Activated T-cell treated with anti-CD3 and anti-CD28 coated beads for 24 hours (primary cell): ENCODE data around the gene ABHD2.
A peak's percentile ranks its signal among the peaks of the same experiment; 100 is the strongest.
"Not testable (repeated sequence)": the region's sequence is repeated elsewhere in the genome, so short reads cannot be mapped to it uniquely, and the experiment has no call there.

Experiments
- DNase-seq: peaks from one replicate; pipeline ENCODE4 v3.0.0-alpha.2; 2020; ENCODE audit warnings: low read depth

Gene ABHD2

DNA sequence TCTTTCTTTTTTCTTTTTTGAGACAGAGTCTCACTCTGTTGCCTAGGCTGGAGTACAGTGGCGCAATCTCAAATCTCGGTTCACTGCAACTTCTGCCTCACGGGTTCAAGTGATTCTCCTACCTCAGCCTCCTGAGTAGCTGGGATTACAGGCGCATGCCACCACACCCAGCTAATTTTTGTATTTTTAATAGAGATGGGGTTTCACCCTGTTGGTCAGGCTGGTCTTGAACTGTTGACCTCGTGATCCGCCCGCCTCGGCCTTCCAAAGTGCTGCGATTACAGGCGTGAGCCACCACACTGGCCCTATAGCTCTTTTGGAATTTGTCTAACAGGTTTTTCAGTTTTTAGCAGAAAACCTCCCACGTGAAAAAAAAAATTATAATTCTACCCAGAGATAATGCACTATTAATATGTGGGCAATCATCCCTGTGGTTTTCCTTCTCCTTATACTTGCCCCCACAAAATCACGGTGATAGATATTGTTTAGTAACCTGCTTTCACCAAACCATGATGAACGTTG is 32.3 kb downstream of the ABHD2 start:
- DNase-seq = not testable (repeated sequence)

DNA sequence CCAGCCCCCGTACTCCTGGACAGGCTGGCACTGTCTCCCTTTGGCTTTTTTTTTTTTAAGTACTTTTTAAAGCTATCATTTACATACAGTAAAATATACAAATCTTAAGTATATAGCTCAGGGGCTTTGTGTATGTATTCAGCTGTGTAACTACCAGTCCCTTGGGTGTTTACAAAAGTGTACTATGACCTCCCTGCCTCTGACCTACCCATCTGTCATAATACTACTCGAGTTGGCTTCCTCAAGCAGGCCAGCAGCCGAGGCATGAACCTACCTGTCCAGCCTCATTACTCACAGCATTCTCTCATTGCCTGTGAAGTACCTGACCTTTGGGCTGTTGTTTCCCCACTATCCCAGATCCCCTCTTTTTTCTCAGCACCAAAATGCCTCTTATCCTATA is 33.2 kb downstream of the ABHD2 start:
- no peak for DNase-seq

DNA sequence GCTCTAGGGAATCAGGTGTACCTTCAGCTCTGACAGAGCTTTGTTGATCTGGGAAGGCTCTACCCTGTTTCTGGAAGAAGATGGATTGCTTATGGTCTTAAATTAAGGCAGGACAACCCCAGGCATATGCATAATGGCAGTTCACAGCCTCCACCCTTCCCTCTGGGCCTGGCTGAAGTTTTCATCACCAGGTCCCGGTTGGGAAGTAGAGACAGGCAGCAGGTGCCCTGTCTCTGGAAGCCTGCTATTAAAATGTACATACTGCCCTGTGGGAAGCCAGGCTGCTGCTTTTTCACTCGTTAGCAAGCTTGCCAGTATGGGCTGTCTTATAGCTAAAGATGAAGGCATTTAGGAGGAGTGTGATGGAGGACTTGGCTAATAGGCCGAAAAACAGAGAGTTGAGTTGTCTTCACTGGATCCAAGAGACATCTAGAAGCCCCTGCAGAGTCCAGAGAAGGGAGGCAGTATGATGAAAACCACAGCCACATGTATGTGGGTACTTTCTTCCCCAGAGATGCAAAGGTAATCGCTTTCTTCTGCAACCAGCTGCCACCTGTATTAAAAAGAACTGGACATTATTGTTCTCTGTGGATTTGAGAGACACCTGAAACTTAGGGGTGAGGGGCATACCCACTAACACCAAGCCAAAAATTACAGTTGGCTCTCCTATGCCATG is 34.4 kb downstream of the ABHD2 start:
- no peak for DNase-seq

DNA sequence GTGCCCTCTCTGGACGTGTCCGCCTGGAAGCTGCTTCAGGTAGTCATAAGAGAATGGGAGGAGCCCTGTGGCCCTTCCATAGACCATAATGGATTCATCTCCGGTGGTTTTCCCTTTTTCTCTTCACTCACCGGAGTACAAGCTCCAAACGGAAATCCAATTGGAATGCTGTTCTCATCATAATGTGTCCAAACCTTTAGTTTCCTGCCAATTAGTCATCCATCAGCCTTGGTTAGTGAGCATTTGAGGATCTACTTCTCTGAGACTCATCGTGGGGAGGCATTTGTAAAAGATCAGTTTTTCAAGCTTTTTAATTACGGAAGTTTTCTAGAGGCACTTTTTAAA is 34.9 kb downstream of the ABHD2 start:
- no peak for DNase-seq

DNA sequence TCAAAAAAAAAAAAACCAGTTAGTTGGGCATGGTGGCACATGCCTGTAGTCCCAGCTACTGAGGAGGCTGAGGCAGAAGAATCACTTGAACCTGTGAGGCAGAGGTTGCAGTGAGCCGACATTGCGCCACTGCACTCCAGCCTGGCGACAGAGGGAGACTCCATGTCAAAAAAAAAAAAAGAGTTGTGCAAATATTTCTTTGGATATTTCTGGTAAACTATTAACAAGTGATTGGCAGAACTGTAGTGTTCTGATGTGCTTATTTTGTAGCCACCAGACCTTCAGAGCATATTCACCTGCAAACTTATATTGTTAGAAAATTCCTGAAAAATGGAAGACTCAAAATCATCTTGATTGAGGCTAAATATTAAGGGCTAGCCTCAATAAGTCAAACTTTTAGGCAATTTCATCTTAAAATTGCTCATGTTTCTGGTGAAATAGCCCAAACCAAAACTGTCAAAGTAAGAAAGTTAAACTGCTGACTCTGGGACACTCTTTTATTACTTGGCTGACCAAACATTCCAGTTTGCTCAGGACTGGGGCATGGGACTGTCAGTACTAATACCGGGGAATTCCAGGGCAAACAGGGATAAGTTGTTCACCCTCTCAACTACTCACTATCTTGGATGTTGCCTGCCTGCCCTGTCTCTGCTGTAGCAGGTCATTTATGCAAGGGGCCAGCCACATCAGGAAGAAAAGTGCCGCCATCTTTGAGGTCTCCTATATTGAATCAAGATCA is 37.0 kb downstream of the ABHD2 start:
- no peak for DNase-seq

- DNase-seq = no peak
These were observed 37.8 kb downstream of the ABHD2 start for GRCh38 chr15:89126009-89126408.

GRCh38 chr15:89127054-89127702 is 38.9 kb downstream of the ABHD2 start:
- DNase-seq = no peak

DNA sequence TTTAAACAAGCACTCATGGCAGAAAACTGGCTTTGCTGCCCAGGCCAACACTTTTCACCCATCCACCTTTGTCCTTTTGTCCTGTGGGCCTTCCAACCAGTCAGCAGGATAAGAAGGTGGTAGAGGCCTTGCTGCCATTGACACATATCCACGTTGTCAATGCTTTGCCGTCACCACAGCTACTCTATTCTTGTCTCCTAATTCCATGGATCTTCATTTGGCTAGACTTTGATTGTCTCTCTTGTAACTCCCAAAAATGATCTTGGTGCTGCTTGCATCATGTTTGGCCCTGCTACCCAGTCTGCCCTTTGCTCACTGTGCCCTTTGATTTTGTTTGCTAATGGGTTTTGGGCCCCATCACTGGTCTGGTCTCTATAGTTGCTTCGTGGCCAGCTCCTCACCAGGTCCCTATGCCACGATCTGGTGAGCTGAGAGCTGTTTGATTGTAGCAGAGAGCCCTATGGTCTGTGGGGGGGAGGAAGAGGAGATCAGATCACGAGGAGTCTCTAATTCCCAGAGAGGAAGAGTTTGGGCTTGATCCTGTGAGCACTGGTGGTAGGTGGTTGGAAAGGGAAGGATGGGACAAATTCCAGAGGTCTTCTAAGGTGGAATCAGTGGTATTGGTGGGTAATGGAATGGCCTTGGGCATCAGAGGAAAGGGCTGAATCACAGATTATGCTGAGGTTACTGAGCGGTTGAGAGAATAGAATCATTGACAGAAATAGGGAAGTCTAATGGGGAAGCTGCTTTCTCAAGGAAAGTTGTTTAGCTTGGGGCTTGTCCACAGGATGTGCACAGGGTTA is 40.3 kb downstream of the ABHD2 start:
- DNase-seq = no peak

- peak; percentile 39 for DNase-seq
These were observed 41.0 kb downstream of the ABHD2 start for GRCh38 chr15:89129123-89129815.

DNA sequence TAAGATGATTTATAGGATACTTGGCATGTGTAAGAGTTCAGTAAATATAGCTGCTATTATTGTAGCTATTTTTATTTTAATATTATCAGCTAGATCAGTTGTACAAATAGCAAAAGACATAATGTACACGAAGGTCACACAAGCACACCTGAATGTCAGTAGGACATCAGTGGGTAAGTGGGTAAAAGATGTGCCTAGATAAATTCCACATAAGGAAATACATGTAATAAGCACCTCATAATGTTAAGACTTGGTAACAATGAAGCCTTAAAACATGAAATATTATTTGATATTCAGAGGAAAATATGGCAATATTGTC is 41.5 kb downstream of the ABHD2 start:
- DNase-seq = no peak

GRCh38 chr15:89130201-89130600 is 41.9 kb downstream of the ABHD2 start:
- DNase-seq = no peak

GRCh38 chr15:89131731-89132130 is 43.5 kb downstream of the ABHD2 start:
- DNase-seq = no peak

GRCh38 chr15:89132611-89133507 is 44.6 kb downstream of the ABHD2 start:
- DNase-seq = no peak

- not testable (repeated sequence) for DNase-seq
These were observed 47.3 kb downstream of the ABHD2 start for GRCh38 chr15:89135387-89136077.

- no peak for DNase-seq
These were observed 48.0 kb downstream of the ABHD2 start for GRCh38 chr15:89136078-89136806.

DNA sequence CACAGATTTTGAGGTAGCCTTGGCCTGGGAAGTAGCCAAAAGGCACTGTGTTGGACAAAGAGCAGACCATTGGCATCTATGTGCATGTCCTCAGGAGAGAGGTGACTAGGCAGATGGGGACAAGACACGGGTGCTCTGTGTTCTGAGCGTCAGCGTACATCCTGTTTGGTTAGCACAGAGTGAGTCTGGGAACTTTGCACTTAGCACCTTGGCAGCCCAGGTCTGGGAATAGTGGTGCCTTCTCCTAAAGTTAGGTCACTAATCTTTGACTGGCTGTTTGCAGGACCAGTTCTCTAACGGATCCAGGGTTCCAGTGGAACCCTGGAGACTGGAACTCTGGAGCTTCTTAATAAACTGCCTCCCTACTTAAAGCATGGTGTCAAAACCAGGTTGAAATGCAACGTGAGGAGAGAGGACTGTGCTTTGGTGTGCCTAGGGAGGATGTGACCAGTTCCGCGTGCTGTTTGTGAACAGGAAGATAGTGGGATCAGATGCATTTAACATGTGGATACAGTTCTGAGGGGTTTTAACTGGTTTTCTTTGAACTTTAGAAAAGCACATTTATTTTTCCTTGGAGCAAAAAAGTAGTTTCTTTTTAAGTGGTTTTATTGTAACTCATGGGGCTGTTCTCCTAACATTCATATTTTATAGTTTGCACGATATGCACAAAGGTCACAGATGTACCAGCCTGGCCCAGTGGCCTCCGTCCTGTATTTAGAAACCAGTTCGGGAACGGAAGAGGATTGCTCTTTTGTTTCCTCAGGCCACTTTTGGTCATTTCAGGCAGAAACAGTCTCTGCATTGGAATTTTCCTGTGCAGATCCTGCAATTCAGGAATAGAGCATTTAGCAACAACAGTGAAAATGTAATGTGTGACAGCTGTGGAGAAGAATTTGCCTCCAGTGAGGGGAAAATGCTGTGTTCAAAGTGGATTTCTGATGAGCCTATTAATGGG is 48.8 kb downstream of the ABHD2 start:
- no peak for DNase-seq

DNA sequence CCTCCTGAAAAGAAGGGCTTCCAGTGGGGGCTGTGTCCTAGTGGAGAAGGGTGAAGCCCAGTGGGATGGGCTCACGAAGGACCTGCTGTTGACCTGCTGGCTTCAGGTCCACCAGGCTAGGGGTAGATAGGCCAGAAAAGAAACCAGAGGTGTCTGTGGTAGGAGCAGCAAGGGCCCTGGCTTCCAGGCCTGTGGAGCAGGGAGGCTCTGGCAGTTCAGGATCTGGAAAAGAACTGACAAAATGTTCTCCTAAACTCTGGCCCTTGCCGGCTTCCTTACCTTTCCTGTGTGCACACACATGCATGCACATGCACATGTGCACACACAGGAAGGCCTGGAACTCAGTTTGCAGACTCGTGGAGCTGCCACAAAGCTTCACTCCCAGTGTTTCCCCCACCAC is 49.7 kb downstream of the ABHD2 start:
- DNase-seq = no peak

DNA sequence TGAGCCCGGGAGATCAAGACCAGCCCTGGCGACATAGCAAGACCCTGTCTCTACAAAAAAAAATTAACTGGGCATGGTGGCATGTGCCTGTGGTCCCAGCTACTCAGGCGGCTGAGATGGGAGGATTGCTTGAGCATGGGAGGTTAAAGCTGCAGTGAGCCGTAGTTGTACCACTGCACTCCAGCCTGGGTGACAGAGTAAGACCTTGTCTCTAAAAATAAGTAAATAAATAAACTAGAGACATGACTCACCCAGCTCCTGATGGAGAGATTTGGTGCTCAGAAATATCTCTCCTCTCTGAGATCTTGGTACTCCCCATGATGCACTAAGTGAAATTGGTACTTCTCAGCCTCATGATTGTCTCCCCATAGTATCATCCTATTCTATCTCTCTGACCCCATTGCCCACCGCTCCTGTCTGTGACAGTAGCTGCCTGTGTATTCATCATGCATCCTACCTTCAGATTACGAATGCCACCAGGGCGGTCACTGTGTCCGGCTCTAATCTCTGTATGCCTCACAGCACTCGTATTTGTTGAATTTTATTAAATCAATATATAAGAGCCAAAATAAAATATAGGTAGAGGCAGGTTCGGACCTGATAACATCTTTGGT is 50.9 kb downstream of the ABHD2 start:
- DNase-seq = no peak
